RWPE1 (cell line): Measurements from ENCODE around the gene RARG.
"Not testable (repeated sequence)": the region's sequence is repeated elsewhere in the genome, so short reads cannot be mapped to it uniquely, and the experiment has no call there.

ENCODE experiments used
- CTCF ChIA-PET: fragments of 350-600 bp; sonication (Branson Sonifier 250); formaldehyde crosslinking; extraction: SDS; loops from one replicate; lab custom pipeline; 2021; lab: Yijun Ruan, JAX
- POLR2A ChIA-PET: fragments of 400-600 bp; formaldehyde crosslinking; extraction: SDS; loops from one replicate; lab custom pipeline; 2020; ENCODE audit warnings: antibody characterized with exemption; ENCODE audit not compliant: low non-redundant PET; lab: Yijun Ruan, JAX
- DNase-seq: peaks from one replicate; pipeline ENCODE4 v3.0.0; 2012; ENCODE audit warnings: low spot score
- H3K27ac ChIP-seq: fragments of 450-650 bp; 2 replicates; pipeline ENCODE4 v1.5.1; 2017
- TF ChIP-seq, protein P1 (sequence below): fragments of 450-650 bp; conservative IDR thresholded peaks from 2 replicates; pipeline ENCODE4 v1.5.1; 2017; ENCODE audit warnings: low read depth, mild to moderate bottlenecking

Gene RARG

DNA sequence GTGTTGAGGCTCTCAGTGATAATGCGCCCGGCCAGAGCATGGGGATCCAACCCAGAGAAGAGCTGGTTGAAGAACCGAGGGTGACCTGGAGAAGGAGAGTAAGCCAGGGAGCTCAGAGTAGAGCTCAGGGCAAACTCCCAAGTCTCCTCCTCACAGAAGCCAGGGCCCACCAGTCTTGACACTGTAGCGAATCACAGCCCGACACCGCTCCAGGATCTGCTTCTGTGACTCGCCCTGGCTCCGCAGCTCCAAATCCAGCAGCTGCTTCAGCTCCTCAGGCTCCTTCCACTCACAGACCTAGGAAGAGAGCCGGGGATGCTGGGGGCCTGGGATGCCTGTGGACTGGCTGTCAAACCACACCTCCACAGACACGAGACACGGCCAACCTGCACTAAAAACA is 59.7 kb downstream of the RARG start:
- DNase-seq = no peak
- TF ChIP-seq, protein P1, sequence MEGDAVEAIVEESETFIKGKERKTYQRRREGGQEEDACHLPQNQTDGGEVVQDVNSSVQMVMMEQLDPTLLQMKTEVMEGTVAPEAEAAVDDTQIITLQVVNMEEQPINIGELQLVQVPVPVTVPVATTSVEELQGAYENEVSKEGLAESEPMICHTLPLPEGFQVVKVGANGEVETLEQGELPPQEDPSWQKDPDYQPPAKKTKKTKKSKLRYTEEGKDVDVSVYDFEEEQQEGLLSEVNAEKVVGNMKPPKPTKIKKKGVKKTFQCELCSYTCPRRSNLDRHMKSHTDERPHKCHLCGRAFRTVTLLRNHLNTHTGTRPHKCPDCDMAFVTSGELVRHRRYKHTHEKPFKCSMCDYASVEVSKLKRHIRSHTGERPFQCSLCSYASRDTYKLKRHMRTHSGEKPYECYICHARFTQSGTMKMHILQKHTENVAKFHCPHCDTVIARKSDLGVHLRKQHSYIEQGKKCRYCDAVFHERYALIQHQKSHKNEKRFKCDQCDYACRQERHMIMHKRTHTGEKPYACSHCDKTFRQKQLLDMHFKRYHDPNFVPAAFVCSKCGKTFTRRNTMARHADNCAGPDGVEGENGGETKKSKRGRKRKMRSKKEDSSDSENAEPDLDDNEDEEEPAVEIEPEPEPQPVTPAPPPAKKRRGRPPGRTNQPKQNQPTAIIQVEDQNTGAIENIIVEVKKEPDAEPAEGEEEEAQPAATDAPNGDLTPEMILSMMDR = no peak
- no peak overlapping the region; the same call in 1 of the 2 replicates for H3K27ac ChIP-seq
- ChIA-PET POLR2A (interaction anchor here (0.6 kb wide), 1 partner anchor 18 kb away, joined by 6 read pairs; no protein-coding TSS in a partner anchor), CTCF (interaction anchor here (0.5 kb wide), 1 partner anchor 14 kb away, joined by 3 read pairs; no protein-coding TSS in a partner anchor)

DNA sequence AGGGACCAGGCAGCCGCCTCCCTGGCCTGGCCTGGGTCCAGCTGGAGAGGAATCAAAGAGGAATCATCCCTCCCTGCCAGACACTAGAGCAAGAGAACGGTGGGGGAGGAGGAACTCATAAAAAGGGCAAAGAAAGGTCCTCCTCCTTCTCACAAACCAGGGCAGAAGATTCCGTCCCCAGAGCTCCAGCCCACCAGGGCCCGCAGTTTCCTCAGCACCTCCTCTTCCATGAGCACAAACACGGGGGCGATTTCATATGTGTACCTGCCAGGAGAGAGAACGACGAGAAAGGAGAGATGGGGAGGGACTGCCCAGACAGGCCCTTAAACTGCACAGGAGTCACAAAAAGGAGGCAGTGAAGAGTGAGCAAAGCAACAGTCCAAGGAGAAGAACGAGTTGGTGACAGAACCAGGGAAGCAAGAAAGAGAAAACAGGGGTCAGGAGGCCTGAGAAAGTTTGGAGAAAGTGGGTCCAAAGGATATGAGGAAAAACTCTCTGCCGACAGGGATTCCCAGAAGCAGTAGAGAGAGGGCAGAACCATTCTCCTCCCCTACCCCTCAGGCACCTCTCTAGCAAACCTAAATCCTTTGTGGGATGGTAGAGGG is 60.2 kb downstream of the RARG start:
- no peak overlapping the region for H3K27ac ChIP-seq
- CTCF ChIA-PET = interaction anchor here (0.5 kb wide), 1 partner anchor 14 kb away, joined by 3 read pairs; no protein-coding TSS in a partner anchor
- TF ChIP-seq, protein P1 = no peak
- POLR2A ChIA-PET = no interaction called here
- DNase-seq = no peak

DNA sequence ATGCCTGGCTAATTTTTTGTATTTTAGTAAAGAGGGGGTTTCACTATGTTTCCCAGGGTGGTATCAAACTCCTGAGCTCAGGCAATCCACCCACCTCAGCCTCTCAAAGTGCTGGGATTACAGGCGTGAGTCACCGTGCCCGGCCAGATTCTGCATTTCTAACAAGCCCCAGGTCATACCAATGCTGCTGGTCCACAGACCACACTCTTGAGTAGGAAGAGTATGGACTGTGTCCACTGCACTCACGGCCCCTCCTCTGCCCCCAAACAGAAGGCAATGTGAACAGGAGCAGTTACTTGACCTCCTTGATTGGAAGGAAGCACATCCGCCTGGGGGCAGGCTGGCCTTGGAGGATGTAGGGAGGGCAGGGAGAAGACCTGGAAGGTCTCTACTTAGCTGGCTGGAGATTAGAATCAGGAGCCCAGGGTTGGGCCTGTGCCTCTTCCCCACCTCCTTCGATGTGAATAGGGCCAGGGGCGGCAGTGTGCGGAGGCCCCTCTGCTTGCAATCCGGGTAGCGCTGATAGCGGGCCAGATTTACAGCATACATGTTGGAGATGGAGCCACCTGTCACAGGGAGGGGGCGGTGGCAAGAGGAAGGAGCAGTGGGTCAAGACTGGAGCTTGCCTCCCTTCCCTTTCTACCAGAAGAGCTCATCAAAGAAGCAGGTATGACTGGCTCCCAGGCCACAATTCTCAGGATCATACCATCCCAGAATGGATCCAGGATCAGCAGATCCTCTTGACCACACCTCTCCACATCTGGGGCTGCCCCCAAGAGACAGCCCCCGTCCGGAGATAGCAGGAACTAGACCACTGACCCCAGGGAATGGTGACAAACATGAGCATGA is 60.9 kb downstream of the RARG start:
- POLR2A ChIA-PET = no interaction called here
- no peak overlapping the region for H3K27ac ChIP-seq
- CTCF ChIA-PET = interaction anchor here (0.6 kb wide), 1 partner anchor 121 kb away, joined by 3 read pairs; no protein-coding TSS in a partner anchor
- DNase-seq = no peak
- TF ChIP-seq, protein P1 = no peak

DNA sequence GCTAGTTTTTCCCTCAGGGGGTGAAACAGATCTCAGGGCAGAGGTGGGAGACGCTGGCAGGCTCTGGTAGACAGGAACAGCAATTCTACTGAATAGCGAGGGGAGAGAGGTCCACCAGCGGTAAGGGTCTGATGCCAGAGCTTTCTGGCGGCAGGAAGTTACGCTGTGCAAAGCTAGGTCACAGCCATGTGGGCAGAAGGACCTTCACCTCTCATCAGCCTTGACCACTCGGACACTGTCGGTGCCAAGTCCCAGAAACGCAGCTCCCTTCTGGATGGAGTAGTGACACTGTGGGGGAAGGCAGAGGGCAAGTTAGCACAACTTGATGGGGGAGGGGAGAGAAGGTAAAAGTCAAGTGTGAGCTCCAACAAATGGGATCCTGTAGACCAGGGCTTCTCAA is 61.8 kb downstream of the RARG start:
- DNase-seq = no peak
- no peak overlapping the region for H3K27ac ChIP-seq
- TF ChIP-seq, protein P1 = no peak
- ChIA-PET CTCF (no interaction called here), POLR2A (no interaction called here)

DNA sequence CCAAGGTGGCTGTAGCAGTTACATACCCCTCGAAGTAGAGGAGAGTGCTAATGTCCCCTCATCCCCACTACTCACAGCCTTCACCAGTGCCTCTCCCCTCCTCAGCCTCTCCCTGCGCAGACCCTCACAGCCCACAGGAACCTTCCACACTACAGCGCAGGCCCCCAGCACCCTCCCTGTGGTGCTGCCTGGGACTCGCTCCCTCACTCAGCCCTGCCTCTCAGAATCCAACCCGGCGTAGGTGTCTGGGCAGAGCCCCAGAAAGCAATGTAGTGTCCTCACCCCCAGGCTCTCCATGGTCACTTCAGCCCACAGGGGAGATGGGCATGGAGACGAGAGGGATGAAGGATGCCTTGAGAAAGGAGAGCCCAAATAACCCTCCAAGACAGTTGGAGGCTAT is 62.4 kb downstream of the RARG start:
- ChIA-PET POLR2A (no interaction called here), CTCF (no interaction called here)
- TF ChIP-seq, protein P1 = no peak
- no peak for DNase-seq
- H3K27ac ChIP-seq = no peak overlapping the region

DNA sequence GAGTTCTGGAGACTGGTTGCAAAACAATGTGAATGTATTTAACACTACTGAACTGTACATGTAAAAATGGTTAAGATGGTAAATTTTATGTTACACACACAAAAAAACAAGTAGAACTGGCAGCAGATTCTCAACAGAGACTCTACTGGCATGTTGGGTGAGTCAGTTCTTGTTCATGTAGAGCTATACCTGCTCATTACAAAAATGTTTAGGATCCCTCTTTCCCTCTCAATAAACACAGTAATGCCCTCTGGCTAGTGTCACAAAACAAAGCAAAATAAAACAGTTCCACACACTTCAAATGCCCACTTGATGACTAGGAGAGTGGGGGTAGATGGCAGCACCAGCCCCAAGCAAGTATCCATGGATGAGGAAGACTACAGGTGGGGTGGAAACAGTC is 65.2 kb downstream of the RARG start:
- no peak overlapping the region for H3K27ac ChIP-seq
- ChIA-PET POLR2A (no interaction called here), CTCF (no interaction called here)
- DNase-seq = no peak
- TF ChIP-seq, protein P1 = no peak

DNA sequence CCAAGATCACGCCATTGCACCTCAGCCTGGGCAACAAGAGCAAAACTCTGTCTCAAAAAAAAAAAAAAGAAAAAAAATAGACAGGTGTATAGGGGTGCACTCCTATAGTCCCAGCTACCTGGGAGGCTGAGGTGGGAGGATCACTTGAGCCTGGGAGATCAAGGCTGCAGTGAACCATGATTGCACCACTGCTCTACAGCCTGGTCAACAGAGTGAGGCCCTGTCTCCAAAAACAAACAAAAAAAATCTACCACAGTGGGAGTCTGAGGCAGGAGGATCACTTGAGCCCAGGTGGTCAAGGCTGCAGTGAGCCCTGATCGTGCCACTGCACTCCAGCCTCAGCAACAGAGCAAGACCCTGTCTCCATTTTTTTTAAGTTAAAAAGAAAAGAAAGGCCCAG is 69.0 kb downstream of the RARG start:
- DNase-seq, CTCF ChIA-PET, H3K27ac ChIP-seq, POLR2A ChIA-PET: not testable (repeated sequence)
